Measurements from ENCODE around the gene TREM2.
"Not testable (repeated sequence)": the region's sequence is repeated elsewhere in the genome, so short reads cannot be mapped to it uniquely, and the experiment has no call there.

Gene TREM2

DNA sequence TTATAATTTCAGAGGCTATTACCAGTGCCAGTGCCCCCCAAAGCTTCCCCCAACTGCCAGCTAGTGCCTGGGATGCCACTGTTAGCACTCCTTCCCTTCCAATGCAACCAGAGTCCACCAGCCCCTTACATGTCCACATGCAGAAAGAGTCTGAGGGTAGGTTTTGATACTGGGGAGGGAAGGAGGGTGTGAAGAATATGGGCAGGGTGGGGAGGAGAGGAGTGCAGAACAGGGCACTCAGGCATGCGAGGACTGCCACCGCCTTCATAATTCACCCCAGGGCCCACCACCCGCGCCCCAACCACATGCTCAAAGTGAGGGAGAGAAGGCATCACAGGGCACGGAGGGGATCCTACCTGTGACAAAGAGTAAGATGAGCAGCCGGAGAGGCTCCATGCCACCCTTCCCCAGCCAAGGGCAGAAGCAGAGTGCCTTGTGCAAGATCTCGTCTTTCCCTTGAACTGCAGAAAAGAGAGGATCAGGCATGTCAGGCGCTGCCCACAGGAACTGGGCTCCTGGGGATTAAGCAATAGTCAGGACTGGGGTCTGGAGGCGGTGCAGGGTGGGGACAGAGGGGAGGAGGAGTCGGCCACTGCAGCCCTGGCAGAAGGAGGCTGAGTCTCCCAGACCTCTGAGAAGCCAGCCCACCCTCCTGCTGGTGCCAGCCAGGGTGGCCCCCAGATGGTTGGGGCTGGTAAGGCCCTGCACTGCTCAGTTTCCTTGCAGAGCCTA is at the start of gene TREM2:
Gene TREM2, minus strand, starts transcription at position 430 of the 732 bp plus-strand sequence. Its CDS starts 34 bp downstream, at position 396.
- DNase-seq, result peak; percentile 36

DNA sequence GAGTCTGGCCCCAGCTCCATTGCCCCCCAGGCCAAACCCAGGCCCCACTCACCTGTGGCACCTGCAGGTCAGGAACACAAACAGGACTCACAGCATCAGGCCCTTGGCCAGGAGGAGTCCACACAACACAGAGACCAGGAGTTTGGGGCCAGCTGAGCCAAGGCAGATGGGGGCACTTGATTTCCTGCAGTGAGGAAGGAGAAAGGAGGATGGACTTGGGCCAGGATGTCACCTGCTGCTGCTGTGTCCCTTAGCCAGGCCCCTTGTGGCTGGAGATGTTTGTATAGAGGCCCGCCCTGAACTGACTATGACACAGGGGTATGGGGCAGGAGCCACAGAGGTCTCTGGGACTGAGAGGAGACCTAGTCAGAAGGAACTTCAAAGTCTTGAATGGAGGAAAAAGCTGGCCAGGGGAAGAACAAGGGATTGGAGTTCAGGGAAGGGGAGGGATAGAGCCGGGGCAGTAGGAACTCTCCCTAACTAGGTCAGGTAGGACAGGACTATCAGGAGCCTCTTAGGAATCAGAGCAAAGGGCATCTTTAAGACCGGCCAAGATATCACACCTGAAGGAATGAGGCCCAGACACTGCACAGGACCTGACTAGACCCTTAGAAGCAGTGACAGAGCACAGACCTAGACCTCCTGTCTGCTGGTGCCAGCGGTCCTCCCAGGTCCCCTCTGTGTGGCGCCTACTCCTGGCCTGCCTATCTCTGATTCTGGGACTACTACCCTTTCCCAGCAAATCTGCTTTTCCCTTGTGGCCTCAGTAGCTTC is 46.8 kb upstream of the TREM2 start:
- DNase-seq, result no peak

DNA sequence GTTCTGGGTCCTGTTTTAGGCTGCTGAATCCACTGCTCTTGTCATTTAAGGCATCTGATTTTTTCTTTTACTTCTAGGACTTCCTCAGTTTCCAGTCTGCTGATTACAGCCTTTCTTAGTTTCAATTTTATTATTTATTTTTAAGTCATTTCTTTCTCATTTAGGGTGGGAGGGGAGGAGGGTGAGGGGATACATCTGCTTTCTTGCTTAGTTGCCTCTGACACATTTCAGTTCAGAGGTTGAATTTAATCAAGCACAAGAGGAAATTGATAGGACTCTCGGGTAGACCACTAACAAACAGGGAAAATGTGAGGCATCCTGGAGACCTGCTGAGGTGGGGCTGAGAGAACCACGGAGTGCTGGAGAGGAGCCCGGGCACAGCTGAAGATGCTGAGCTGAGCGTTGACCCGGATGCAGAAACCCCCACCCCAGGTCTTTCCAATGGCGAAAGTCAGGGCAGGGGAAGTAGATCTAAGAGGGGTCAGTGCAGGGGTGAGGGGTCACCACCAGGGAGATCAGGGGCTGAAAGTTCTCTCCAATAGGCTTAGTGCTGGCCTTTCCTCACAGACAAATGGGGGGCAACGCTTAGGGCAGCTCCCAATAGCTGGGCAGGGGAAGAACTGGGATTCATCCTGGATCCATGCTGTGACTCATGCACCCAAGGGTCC is 45.7 kb upstream of the TREM2 start:
- DNase-seq, result no peak

DNA sequence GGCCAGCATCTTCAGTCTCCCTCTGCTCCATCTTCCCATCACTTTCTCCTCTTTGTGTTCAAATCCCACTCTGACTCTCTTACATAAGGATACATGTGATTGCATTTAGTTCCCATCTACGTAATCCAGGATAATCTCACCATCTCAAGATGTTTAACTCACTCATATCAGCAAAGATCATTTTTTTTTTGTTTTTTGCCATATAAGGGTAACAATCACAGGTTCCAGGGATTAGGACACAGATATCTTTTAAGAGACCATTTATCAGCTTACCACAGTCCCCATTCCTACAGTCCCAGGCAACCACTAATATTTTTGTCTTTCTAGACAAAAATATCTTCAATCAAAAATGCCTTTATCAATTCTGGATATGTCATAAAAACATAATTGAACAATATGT is 41.2 kb upstream of the TREM2 start:
- no peak for DNase-seq

DNA sequence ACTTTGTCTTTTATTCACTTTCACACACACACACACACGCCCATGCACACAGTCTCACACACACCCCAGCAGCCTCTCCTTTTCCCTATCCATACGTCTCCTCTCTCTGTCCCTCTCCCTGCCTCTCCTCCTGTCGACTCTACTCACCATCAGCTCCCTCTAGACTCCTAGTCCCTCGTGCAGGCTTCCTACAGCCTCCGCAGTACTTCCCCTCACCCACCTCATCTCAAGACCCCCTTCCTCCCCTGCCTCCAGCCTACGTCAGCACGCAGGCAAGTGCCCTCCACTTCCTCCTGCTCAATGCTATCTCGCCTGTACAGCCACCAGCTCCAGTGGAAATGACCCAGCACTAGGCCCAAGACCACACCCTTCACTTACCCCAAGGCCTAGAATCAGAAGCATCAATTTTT is 38.9 kb upstream of the TREM2 start:
- DNase-seq, result no peak

DNA sequence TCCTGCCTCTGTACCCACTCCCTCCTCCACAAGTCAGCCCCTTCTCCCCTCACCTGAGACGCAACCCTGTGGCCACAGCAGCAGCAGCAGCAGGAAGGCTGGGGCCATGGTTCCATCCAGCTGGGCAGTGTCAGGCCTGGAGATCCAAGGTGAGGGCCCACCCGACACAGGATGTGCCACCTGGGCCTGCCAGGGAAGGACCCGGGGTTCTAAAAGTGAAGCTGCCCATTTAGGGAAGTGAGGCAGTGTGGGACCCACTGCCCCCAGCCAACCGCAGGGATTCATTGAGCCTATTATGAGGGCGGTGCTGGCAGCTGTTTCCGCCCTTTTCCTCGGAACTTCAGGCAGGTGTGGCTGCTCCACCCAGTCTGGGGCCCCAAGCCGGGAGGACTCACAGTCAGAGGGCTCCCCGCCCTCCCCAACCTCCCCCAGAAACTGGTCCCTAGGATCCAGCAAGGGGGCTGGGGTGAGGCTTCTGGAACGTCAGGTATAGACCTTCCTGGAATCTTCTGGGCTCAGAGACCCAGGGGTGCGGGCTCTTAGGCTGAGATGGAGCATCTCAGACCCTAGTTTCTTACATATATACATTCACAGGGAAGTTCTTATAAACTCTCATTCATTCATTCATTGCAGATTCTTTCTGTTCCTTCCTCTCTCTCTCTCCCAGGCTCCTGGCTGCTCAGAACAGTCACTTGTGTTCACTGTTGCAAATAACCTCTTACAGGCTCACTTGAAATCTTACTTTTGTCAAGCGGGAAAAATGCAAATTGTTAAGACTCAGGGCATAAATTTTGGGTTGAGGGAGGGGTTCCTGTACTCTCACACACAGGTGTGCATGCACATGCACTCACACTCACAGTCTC is 38.2 kb upstream of the TREM2 start, which contains the start of gene TREML2:
Gene TREML2, minus strand, starts transcription at position 249 of the 863 bp plus-strand sequence. Its CDS starts 141 bp downstream, at position 108.
- DNase-seq, result peak; percentile 67

DNA sequence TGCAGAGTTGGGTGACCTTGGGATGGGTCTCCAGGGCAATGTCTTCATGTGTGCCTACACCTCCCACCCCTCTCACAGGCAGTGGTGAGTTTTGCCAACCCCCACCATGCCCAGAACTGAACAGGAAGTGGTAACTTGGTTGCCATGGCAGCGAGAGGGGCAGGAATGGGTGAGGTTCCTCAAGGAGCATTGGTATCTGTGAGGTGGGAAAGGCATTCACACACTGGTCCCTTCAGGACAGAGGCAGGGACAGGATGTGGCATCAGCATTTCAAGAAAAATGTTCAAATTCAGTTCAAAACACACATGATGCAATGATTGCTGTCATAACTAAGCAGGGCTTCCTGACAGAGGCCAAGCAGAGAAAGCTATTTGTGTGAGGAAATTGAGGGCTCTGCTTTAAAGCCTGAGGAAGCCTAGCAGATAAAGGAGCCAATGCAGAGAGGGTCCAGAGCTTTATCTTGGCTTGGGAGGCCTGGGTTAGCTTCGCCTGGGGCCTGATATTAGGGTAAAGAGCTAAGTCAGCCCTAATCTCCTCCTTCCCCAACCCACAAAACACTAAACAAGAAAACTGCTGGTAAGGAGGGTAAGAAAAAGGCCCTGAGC is 37.5 kb upstream of the TREM2 start:
- DNase-seq, result peak; percentile 77

DNA sequence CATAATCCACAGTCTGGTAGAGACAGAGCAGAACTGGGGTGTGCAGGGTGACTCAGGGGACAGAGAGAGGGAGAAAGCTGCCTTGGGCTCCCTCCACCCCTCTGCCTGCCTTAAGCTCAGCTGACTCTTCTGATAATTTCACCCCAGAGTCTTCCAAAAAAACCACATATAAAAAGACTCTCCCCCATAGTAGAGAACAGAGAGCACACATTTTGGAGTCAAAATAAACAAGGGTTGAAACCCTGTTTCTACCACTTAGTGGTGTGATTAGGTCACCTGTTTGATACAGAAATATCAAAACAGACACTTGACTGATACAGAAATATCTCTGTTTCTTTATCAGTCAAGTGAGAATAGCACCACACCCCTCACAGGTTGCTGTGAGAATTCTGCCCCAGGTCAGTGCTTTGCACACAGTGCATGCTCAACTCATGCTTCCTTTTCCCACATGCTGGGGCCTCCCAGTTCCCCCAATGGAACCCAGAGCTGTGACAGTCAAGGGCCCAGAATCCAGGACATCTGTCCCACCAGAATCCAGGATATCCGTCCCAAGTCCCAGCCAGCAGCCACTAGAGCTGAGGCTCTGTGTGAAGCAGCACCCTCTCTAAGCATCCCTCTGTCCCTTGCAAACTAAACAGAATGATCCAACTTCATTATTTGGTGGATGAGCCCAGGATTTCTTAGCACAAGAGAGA is 36.8 kb upstream of the TREM2 start:
- DNase-seq, result no peak

DNA sequence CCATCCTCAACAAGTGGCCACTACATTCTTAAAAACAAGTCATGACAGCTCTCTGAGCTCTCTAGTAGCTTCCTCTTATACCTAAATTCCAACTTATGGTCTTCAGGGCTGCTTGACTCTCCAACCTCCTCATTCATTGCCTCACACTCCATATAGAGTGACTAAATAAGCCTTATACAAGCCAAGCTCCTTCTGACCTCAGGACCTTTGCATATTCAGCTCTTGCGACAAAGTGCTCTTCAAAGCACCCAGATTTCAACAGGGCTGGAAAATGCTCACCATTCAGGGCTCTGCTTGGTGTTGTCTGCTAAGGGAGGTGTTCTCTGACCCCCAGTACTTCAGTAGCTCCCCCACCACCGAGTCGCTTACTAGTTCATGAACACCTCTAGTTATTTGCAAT is 34.3 kb upstream of the TREM2 start:
- no peak for DNase-seq

DNA sequence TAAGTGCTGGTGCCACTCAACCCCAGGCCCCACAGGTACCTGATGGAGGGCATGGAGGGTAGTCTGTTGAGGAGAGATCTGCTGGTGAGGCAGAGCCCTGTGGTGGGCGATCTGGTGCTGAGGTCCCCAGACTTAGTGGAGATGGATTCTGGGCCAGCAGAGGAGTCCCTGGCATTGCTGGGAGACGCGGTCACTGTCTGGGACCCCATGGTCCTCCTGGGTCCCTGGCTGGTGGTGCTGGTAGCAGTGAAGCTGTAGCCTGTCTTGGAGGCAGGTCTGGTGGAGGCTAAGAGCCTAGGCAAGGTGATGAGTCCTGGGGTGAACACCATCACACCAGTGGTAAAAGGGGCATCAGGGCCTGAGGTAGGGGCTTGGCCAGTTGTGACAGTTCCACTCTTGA is 31.5 kb upstream of the TREM2 start:
- no peak for DNase-seq

DNA sequence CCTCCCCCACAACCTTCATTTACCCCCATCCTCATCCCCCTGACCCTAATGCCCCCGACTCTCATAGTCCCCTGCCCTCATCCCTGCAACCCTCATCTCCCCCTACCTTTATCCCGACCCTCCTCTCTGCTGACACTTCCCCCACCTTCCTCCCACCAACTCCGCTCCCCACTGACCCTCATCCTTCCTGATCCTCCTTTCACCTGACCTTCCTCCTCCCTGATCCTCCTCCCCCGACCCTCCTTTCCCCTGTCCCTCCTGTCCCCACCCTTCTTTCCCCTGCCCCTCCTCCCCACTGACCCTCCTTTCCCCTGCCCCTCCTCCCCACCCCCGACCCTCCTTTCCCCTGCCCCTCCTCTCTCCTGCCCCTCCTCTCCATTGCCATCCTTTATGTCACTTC is 31.0 kb upstream of the TREM2 start:
- no peak for DNase-seq

DNA sequence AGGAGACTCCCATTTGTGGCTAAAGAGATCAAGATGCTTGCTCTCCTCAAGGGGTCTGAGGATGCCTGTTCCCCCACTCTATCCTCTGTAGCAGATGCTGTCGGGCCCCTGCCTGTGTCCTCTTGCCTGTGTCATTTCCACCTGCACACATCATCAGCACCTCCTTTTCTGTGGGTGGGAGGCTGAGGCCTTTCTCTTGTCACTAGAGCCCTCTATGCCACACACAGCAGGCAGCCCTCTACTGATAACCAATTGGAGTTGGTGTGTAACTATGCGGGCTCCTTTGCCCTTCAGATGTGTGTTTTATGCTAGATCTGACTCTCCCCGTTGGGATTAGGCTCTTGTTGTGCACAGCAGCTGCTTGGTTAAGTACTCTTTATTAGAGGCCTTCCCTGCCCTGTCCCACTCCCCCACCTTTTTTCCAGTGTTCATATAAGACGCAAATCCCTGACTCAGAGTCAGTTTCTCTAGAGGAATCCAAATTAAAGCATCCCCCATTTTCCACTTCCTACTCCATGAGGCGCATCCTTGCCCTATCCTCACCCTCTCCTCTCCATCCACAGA is 30.3 kb upstream of the TREM2 start:
- DNase-seq, result no peak

DNA sequence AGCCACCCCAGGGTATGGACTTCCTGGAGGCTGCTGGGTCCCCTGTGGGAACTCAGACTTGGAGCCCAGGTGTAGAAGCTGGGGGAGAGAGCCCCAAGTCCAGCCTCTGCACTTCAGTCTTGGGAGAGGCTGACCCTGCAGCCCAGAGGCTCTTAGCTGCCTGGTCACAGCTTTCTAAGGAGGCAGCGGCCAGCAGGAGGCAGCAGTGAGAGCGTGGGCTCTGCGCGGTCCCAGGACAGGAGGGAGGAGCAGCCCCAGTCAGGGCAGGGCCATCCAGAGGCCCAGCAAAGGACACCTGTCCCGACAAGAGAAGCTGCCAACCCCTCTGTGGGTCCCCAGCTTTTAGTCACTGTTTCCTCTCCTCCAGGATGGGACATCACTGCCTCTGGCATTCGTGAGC is 28.7 kb upstream of the TREM2 start:
- DNase-seq, result peak; percentile 76

DNA sequence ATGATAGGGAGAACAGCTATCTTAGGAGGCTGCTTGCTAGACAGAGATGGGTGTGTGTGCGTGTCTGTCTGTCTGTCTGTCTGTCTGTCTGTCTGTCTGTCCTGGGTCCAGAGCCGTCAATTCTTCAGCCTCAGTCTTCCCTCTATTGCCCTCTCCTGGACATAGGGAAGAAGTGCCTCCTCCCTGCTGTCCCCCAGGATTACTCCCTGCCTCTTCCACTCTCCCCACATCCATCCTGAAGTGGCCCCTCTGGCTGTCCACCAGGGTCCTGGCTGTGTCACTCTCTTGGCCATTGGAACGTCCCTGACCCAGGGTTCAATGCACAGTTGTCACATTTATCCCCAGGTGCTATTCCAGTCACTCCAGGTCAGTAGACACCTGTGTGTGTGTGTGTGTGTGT is 27.9 kb upstream of the TREM2 start:
- DNase-seq, result no peak

DNA sequence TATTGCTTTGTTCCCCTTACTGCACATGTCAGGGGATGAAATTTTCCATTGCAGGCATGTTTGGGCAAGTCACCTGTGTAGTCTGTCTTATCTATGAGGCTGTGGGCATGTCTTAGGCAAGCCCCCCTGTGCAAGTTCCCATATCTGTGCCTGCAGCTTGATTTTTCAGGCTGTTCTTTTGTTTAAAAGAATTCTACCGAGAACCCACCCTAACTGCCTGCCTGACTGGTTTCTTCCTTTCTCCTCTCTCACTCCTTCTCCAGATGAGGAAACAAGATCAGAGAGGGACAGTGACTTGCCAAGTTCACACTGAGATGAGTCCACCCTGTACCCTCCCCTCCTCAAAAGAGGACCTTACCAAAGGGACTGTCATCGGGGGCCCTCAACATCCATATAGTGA is 27.1 kb upstream of the TREM2 start:
- no peak for DNase-seq

DNA sequence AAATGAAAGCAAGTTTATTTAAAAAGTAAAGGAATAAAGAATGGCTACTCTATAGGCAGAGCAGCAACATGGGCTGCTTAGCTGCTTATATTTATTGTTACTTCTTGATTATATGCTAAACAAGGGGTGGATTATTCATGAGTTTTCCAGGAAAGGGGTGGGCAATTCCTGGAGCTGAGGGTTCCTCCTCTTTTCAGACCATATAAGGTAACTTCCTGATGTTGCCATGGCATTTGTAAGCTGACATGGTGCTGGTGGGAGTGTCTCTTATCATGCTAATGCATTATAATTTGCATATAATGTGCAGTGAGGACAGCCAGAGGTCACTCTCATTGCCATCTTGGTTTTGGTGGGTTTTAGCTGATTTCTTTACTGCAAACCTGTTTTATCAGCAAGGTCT is 26.1 kb upstream of the TREM2 start:
- not testable (repeated sequence) for DNase-seq

DNA sequence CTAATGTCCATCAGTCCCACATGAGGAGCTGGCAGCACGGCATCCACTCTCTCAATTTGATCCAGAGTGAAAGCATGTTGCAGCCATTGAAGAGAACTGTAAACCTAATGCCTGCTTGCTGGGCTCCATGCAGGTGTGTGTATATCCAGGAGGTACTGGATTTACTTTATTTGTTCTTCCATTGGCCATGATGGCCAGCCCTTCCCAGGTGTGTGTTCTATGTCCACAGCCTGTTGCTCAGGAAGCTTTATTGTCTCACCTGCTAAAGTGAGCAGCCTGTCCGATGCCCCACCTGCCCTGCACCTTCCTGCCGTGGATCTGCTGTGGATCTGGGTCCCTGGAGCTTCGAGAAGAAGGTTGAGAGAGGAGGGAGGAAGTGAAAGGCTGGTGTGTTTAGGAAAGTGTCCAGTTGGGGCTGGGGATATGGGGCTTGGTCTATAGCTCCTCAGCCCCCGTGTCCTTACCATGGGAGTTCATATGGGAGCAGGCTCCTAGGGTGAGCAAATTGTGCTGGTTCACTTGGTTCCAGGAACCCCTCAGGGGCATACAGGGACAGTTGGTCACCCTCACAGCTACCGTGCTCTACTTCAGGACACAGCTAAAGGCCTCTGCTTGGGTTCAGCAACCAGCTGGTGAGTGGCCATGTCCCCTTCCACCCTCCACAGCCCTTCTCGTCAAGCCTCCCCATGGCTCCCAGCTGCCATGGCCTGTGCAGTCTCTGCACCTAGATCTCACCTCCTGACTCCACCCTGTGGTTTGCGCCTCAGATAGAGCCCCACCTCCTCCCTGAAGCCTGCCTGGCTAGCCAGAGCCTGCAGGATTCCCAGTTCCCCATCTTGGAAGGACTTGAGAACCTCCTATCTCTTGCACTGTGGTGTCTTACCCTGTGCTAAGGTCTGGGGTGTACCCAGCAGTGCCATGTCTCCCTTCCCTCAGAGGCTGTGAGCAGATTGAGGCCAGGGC is 25.3 kb upstream of the TREM2 start:
- DNase-seq, result no peak

DNA sequence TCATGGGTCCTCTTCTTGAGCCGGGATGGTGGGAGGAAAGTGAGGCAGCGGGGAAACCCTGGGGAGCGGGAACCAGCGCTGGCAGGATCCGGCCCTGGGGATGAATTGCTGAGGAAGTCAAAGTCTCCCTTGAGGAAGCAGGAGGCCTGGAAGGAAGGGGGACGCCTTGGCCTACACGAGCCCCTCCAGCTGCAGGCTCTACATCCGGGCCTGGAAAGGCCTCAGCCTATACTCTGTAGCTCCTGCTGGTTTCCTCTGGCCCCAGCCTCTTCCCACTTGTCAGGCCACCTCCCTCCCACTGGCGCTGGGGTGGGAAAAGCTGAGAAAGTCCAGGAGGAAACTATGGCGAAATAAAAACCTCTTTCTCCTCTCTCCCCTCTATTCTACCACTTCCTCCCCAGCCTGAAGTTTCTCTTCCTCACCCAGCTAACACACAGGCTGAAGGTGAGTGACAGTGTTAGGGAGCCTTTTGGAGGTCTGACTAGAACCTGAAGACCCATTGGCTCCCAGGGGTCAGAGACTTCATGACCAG is 23.2 kb upstream of the TREM2 start:
- DNase-seq, result no peak

DNA sequence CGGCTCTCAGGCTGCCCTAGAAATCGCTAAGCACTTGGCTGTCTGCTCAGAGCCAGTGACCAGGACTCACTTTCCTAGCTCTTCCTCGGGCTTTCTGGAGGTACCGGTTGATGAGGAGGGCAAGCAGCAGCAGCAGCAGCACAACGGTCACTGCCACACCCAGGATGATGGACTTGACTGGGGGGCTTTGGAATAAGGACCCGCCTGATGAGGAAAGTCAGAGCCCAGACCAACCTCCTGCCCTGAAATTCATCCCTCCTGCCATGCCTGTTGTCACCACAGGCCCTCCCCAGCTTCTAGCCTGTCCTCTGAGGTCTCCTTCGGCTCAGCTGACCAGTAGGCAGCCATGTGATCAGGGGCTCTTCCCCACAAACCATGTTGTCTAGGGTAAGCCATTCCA is 21.8 kb upstream of the TREM2 start:
- no peak for DNase-seq

Measured in activated CD8-positive, alpha-beta memory T cell treated with anti-CD3 and anti-CD28 coated beads, Interleukin-2, amount 50 U/mL, for 48 hours (primary cell).